GM18498 (cell line): Measurements from ENCODE around the gene MBL2.

Source experiments
- ATAC-seq: cut with Tn5 transposase; IDR thresholded peaks from one replicate; pipeline ENCODE4 v1.9.1; 2021; ENCODE audit warnings: mild to moderate bottlenecking, moderate library complexity; ENCODE audit not compliant: unreplicated experiment

Gene MBL2

DNA sequence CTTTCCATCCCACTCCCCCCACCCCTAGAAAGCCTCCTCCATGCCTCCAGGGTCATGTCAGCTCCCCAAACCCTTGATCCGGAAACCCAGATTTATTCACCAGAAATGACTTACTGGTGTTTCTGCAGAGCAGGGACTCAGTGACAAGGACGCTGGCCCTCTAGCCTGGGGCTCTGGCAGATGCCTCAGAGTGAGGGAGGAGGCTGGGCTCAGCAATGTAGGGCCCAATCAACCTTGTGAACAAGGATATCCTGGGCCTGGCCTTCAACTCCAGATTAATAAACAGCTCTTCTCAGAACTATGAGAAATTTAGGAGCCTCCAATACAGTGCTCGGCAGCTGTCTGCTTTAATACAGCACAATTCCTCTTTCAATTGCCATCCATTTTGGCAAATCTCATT, at the start of gene MBL2:
MBL2 (minus strand) TSS at position 162 of the 400 bp plus-strand sequence. CDS start 1,149 bp downstream, outside the sequence.
- no peak for ATAC-seq

- no peak for ATAC-seq
Observed at GRCh38 chr10:52820309-52820708, 47.7 kb upstream of the MBL2 start.

DNA sequence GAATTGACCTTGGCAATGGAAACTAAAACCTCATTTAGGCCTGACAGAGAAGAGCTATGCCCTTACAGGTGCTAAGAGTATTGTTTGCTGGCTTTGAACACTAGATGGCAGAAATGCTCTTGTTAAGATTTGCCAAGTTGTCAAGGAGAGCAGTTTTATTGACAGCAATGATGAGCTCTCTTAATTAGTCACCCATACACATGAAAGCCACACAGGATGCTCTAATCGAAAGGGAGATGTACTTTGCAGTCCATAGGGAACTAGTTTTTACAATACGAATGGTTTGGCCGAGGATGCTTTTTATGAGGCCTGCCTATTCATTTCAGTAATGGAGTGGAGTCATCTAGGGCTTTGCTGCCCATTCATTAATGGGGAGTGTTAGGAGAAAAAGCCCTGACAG, 45.4 kb upstream of the MBL2 start:
- peak; percentile 93 for ATAC-seq

- peak; percentile 44 for ATAC-seq
Observed at GRCh38 chr10:52814506-52814905, 41.9 kb upstream of the MBL2 start.

GRCh38 chr10:52811776-52812175, 39.2 kb upstream of the MBL2 start:
- no peak for ATAC-seq

- ATAC-seq = no peak
Observed at GRCh38 chr10:52810761-52811160, 38.2 kb upstream of the MBL2 start.

DNA sequence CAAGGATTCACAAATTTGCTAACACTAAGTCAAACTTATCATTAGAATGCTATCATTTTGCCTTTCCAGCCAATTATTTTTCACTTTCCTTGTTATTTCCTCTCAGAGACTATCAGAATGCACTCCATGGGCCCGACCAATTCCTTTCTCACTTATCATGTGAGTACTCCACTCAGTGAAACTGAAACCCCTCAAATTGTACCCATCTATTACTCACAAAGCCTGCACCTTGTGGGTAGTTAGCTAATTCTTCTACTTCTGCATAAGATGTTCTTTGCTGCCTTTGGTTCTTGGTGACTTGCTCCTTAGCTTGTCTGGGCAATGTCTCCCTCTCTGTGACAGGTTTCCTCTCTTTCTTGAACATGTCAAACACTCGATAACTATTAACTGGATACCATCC, 35.2 kb upstream of the MBL2 start:
- no peak for ATAC-seq

DNA sequence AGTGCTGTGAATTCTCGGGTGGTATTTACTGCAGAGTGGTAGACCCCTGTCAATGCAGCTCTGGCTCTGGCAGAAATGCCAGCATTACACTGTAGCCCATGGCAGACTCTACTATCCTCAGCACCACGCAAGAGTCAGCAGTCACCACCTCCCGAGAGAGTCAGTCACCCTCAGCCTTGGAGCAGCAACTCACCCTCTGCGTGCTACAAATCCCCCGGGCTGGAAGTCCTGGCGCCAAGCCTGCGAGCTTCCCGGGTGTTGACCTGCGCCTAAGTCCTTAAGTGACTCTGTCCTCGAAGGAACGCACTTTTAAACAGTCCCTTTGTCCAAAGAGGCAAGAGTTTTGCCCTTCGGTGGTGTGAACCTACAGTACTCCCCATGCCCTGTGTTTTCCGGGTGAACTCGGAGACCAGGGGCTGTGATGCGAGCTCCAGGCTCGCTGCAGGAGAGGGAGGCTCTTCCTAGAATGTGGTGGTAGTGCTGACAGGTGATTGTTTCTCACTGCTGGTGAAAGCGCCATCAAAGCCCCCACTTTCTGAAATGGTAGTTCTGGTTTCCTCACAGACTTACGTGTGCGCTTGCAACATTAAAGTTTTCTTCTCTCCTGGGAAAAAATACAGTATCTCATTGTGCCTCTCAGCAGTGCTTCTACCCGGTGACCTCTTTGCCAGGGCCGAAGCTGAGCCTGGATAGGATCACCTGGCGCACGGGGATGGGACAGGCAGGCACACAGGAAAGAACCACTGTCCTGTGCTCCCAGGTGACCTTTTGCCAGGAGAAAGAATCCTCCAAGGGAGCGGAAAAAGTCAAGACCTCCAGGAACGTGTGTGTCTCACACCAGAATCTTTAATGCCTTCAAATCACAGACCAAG, 33.1 kb upstream of the MBL2 start:
- ATAC-seq = no peak

DNA sequence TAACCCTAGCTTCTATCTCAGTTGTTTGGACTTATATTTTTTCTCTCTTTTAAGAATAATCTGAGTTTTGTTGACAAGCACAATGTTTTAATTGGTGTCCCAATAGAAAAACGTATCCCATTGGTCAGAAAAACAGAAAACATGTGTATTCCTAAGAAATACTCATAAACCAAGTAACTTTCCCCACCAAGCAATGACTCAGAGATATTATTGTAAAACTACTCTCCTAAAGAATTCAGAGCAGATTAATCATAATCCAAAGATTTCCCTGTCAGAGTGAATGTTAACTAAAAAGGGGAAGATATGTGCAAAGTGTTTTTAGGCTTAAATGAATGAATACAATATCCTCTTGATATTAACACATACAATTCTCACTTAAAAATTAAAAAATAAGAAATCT, 29.4 kb upstream of the MBL2 start:
- ATAC-seq = no peak

- no peak for ATAC-seq
Observed at GRCh38 chr10:52786098-52786497, 13.5 kb upstream of the MBL2 start.

- no peak for ATAC-seq
Observed at GRCh38 chr10:52785418-52785817, 12.8 kb upstream of the MBL2 start.

- no peak for ATAC-seq
Observed at GRCh38 chr10:52783726-52784125, 11.1 kb upstream of the MBL2 start.

- ATAC-seq = no peak
Observed at GRCh38 chr10:52782554-52782953, 10.0 kb upstream of the MBL2 start.

- peak; percentile 12 for ATAC-seq
Observed at GRCh38 chr10:52780391-52781155, 8.0 kb upstream of the MBL2 start.

DNA sequence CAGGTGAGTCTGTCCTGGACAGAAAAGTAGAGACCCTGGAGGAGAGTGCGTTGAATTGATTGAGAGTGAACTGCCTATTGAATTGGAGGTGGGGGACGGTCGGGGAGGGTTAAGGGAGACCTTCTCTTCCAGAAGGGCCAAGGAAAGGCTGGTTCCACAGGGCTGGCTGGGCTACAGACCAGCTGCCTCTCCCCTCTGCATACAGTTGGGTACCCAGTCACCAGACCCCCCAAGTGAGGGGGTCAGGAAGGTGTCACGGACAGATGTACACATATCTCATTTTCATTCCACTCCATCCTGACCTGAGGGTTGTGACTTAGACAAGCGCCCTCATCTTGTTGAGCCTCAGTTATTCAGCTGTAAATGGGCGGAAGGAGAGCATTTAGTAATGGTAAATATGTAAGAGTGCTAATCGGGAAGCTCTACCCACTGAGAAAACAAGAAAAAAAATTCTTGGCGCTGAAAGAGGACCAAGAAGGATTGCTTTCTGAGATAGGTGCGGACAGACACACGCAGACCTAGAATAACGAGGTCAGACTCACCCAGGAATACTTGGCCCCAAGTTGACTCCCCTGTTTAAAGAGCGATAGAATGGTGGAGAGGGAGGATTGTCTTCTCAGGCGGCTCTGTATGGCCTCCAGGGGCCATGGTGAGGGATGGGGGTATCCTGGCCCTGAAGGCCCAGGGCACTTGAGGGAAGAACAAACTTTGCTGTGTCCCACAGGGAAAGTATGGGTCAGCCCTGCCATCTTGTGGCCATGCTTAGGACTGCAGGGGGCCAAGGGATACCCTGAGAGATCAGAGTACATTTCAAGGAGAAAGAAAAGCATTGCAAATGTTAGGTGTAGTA, 7.2 kb upstream of the MBL2 start:
- ATAC-seq = peak; percentile 95

GRCh38 chr10:52778511-52779392, 6.2 kb upstream of the MBL2 start:
- ATAC-seq = no peak

GRCh38 chr10:52777414-52777813, 4.8 kb upstream of the MBL2 start:
- ATAC-seq = no peak

DNA sequence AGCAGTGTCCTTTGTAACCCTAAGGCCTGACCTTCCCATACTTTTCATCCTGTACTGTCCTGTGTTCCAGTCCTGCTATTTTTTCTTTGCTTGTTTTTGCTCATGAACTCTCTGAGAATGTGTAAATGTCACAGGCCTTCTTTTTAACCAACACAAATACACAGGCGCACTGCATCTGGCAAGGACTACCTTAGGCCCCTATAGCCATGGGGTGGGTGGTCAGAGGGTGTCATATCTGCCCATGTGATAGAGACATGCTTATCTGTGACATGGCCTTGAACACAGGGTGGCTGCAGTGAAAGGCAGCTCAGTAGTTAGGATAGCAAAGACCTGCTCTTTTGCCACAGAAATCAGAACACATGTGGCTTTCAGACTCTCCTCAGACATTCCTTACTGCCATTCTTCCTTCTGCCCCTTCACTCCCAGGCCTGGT, 3.9 kb upstream of the MBL2 start:
- ATAC-seq = no peak

DNA sequence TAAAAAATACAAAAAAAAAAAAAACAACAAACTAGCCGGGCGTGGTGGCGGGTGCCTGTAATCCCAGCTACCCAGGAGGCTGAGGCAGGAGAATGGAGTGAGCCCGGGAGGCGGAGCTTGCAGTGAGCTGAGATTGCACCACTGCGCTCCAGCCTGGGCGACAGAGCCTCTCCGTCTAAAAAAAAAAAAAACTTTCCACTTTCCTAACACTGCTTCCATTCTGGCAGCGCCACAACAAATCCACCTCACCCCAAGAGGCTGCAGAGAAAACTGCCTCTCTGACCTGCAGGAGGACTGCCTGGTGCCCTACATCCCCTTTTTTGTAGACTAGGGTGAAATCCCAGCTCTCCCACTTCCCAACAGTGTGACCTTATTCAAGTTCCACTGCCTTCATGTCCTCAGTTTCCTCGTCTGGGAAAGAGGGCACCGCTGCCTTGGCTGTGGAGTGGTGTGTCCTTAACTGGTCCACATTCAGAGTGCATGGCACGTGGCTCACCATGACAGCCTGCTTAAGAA, 2.6 kb upstream of the MBL2 start:
- no peak for ATAC-seq

DNA sequence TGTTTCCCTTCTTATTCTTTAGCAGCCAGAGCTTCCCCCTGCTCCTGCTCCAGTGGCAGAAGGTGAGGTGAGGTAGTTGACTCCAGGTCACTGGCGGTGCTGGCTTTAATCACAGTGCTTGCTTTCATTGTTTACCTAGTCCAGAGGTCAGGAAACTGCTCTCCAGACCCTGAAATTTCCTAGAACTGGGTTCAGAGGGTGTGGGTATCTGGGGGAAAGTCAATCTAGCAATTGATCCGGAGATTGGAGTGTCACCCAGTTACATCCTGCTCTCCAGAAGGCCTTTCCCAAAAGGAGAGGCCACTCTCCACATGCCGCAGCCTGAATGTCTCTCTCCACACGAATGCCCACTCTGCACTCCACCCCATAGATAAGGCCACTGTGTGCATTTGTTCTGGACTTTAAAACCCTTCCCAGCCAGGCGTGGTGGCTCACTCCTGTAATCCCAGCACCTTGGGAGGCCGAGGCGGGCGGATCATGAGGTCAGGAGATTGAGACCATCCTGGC, 2.1 kb upstream of the MBL2 start:
- no peak for ATAC-seq
